ENCODE measurements around the gene PTPN14.
A peak's percentile ranks its signal among the peaks of the same experiment; 100 is the strongest.

The PTPN14 gene

GRCh38 chr1:214550013-214550856, 1.2 kb downstream of the PTPN14 start:
- WGBS, 2 experiments, result 4 to 6% methylated on average over 20 to 24 of the region's 24 CpGs
- H3K27ac ChIP-seq (ENCODE audit: insufficient read depth, low read depth, low read length, poor library complexity, severe bottlenecking), result no peak overlapping the region
- peaks cover 22% of the 10 kb centered on the region for H3K4me1 ChIP-seq (ENCODE audit: control insufficient read depth, insufficient read depth, low read length)
- no peaks in the 10 kb centered on the region for H3K36me3 ChIP-seq (ENCODE audit: control insufficient read depth, insufficient read depth, low read length)
- peaks cover 3% of the 10 kb centered on the region for H3K27me3 ChIP-seq (ENCODE audit: control insufficient read depth, insufficient read depth, low read length, poor library complexity, severe bottlenecking)
- peak overlapping the region; percentile 84 for H3K4me3 ChIP-seq (ENCODE audit: insufficient read depth, low read depth, low read length)
- no peaks in the 10 kb centered on the region for H3K9me3 ChIP-seq (ENCODE audit: control insufficient read depth, low read length)

DNA sequence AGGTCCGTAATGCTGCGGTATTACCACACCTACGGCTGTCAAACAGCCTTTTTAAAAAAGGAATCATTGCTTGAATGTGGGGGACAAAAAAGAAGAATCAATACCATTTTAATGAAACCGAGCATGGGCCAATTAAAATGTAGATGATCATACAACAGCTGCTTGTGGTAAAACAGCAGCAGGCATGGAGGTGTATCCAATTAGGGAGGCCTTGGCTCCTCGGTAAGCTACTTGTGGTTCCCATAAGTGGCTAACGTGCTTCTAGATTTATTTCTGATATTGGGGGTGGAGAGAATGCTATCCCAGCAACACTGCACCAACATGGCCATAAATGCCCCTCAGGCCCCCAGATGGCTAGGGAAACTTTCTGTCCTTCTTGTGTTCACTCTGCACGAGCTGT, 1.8 kb downstream of the PTPN14 start:
- WGBS, 2 experiments, result 67 to 68% methylated on average over 6 to 7 of the region's 7 CpGs
- H3K27me3 ChIP-seq (ENCODE audit: control insufficient read depth, insufficient read depth, low read length, poor library complexity, severe bottlenecking), result peaks cover 3% of the 10 kb centered on the region
- peaks cover 28% of the 10 kb centered on the region for H3K4me1 ChIP-seq (ENCODE audit: control insufficient read depth, insufficient read depth, low read length)
- H3K9me3 ChIP-seq (ENCODE audit: control insufficient read depth, low read length), result no peaks in the 10 kb centered on the region
- no peak overlapping the region for H3K27ac ChIP-seq (ENCODE audit: insufficient read depth, low read depth, low read length, poor library complexity, severe bottlenecking)
- peak overlapping the region; percentile 84 for H3K4me3 ChIP-seq (ENCODE audit: insufficient read depth, low read depth, low read length)
- no peaks in the 10 kb centered on the region for H3K36me3 ChIP-seq (ENCODE audit: control insufficient read depth, insufficient read depth, low read length)

DNA sequence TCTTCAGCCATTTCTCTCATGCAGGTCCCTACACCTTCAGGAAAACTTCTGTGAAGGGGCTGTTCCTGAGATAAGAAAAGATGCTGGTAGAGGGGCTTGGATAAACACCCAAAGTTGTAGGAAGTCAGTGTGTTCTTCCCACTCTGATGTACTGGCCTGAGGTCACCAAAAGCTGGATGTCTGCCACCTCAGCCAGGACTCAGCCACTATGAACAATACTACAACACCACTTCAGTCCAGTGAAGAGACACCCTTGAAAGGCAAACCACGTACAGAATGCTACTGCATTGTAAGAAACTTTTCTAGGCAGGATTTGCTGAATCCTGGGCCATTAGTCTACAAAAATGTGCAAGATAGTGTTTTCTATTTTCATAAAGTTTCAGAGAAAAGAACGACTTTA, 2.4 kb downstream of the PTPN14 start:
- WGBS, 2 experiments, result 74 to 83% methylated on average over 2 of the region's 2 CpGs
- peaks cover 3% of the 10 kb centered on the region for H3K27me3 ChIP-seq (ENCODE audit: control insufficient read depth, insufficient read depth, low read length, poor library complexity, severe bottlenecking)
- no peaks in the 10 kb centered on the region for H3K9me3 ChIP-seq (ENCODE audit: control insufficient read depth, low read length)
- peaks cover 28% of the 10 kb centered on the region for H3K4me1 ChIP-seq (ENCODE audit: control insufficient read depth, insufficient read depth, low read length)
- peak overlapping the region; percentile 84 for H3K4me3 ChIP-seq (ENCODE audit: insufficient read depth, low read depth, low read length)
- no peaks in the 10 kb centered on the region for H3K36me3 ChIP-seq (ENCODE audit: control insufficient read depth, insufficient read depth, low read length)
- no peak overlapping the region for H3K27ac ChIP-seq (ENCODE audit: insufficient read depth, low read depth, low read length, poor library complexity, severe bottlenecking)

DNA sequence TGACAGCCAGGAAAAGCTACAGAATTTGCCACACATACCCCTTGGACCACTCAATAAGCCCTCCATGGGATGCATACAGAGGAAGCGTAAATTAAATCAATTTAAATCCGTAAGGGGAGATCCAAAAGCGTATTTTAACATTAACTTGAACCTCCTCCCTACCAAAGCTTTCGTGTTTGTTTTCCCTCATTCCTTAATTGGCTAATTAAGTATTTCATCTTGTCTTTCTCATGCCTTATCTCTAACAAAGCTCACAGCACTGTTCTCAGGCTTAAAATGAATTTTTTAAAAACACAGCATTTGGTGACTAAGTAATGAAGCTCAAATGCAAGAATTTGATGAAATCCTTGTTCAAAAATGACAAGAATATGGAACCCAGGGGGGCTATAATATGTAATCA, 3.1 kb downstream of the PTPN14 start:
- Histone ChIP-seq H3K27me3 (ENCODE audit: control insufficient read depth, insufficient read depth, low read length, poor library complexity, severe bottlenecking) (peaks cover 3% of the 10 kb centered on the region), H3K9me3 (ENCODE audit: control insufficient read depth, low read length) (no peaks in the 10 kb centered on the region), H3K4me1 (ENCODE audit: control insufficient read depth, insufficient read depth, low read length) (peaks cover 24% of the 10 kb centered on the region), H3K36me3 (ENCODE audit: control insufficient read depth, insufficient read depth, low read length) (no peaks in the 10 kb centered on the region), H3K27ac (ENCODE audit: insufficient read depth, low read depth, low read length, poor library complexity, severe bottlenecking) (no peak overlapping the region), H3K4me3 (ENCODE audit: insufficient read depth, low read depth, low read length) (no peak overlapping the region)
- WGBS, 2 experiments, result 93 to 97% methylated on average over 4 of the region's 4 CpGs

- Histone ChIP-seq H3K27me3 (ENCODE audit: control insufficient read depth, insufficient read depth, low read length, poor library complexity, severe bottlenecking) (peaks cover 3% of the 10 kb centered on the region), H3K4me3 (ENCODE audit: insufficient read depth, low read depth, low read length) (no peak overlapping the region), H3K9me3 (ENCODE audit: control insufficient read depth, low read length) (no peaks in the 10 kb centered on the region), H3K4me1 (ENCODE audit: control insufficient read depth, insufficient read depth, low read length) (peaks cover 23% of the 10 kb centered on the region), H3K36me3 (ENCODE audit: control insufficient read depth, insufficient read depth, low read length) (no peaks in the 10 kb centered on the region), H3K27ac (ENCODE audit: insufficient read depth, low read depth, low read length, poor library complexity, severe bottlenecking) (no peak overlapping the region)
Observed at GRCh38 chr1:214547747-214548146, 3.7 kb downstream of the PTPN14 start.

DNA sequence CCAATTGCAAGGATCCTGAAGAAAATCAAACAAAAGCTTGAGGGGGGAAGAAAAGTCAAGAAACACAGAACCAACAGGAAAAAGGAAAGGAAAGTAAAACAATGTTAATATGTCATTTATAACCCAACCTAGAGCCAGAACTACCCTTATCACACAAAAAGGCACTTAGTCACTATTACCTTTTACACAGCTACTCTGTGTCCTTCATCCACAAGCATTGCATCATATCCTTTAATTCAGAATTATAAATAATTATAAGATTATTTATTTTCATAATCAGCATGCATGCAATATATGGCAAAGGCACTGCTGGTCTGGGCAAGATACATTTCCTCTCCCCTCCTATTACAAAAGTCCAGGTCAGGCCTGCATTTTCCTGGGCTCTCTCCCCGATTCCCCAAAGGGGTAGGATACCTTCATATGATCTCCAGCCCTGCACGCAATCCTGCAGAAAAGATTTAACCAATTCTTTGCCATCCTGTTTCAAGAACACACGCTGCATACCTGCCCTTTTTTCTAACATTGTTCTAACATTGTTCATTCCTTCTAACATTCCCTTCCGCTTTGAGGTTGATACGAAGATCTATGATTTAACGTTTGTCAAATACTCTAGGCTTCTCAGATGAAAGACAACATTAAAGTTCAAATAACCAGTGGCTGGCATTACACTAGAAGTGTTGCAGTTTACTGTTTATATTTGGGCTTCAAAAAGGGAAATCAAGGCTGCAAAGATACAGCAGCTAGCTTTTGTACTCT, 4.3 kb downstream of the PTPN14 start:
- 87 to 91% methylated on average over 6 of the region's 6 CpGs for WGBS, 2 experiments
- no peak overlapping the region for H3K4me3 ChIP-seq (ENCODE audit: insufficient read depth, low read depth, low read length)
- H3K27ac ChIP-seq (ENCODE audit: insufficient read depth, low read depth, low read length, poor library complexity, severe bottlenecking), result no peak overlapping the region
- H3K9me3 ChIP-seq (ENCODE audit: control insufficient read depth, low read length), result no peaks in the 10 kb centered on the region
- peaks cover 3% of the 10 kb centered on the region for H3K27me3 ChIP-seq (ENCODE audit: control insufficient read depth, insufficient read depth, low read length, poor library complexity, severe bottlenecking)
- H3K36me3 ChIP-seq (ENCODE audit: control insufficient read depth, insufficient read depth, low read length), result no peaks in the 10 kb centered on the region
- H3K4me1 ChIP-seq (ENCODE audit: control insufficient read depth, insufficient read depth, low read length), result peaks cover 23% of the 10 kb centered on the region

DNA sequence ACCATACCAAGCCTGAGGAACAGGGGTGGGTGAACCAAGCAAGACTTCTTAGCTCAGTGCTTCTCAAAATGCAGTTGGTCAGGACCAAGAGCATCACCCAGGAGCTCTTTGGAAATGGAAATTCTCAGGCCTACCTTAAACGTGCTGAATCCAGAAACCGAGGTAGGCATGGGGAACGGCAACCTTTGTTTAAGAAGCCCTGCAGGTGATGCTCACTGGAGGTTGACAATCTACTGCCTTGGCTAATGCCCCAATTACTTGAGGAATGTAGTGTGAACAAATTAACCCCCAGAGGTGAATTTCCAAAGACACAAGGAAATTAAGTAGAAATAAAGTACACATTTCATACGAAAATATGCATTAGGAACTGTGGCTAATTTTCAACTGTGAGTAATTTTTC, 5.3 kb downstream of the PTPN14 start:
- H3K4me1 ChIP-seq (ENCODE audit: control insufficient read depth, insufficient read depth, low read length), result peaks cover 23% of the 10 kb centered on the region
- WGBS, 2 experiments, result 82 to 86% methylated on average over 4 of the region's 4 CpGs

DNA sequence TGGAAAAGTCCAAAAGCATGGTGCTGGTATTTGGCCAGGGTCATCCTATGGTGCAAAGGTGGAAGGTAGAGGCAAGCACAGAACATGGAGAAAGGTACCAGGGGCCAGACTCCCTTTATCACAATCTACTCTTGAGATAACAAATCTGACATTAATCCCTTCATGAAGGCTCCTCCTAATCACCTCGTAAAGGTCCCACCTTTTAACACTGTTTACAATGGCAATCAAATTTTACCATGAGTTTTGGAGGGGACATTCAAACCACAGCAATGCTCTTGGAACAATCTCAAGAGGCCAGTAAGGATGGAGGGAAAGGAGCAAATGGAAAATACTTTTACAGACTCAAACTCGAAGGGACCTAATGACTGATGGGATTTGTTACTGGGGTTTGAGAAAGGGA, 6.1 kb downstream of the PTPN14 start:
- Histone ChIP-seq H3K9me3 (ENCODE audit: control insufficient read depth, low read length) (no peaks in the 10 kb centered on the region), H3K4me3 (ENCODE audit: insufficient read depth, low read depth, low read length) (no peak overlapping the region), H3K36me3 (ENCODE audit: control insufficient read depth, insufficient read depth, low read length) (no peaks in the 10 kb centered on the region), H3K27me3 (ENCODE audit: control insufficient read depth, insufficient read depth, low read length, poor library complexity, severe bottlenecking) (no peaks in the 10 kb centered on the region), H3K27ac (ENCODE audit: insufficient read depth, low read depth, low read length, poor library complexity, severe bottlenecking) (no peak overlapping the region), H3K4me1 (ENCODE audit: control insufficient read depth, insufficient read depth, low read length) (peaks cover 23% of the 10 kb centered on the region)
- WGBS, 2 experiments, result 91 to 93% methylated on average over 2 of the region's 2 CpGs

More for the DNA sequence above, 5.3 kb downstream of the PTPN14 start:
- Histone ChIP-seq H3K27me3 (ENCODE audit: control insufficient read depth, insufficient read depth, low read length, poor library complexity, severe bottlenecking) (peaks cover 3% of the 10 kb centered on the region), H3K36me3 (ENCODE audit: control insufficient read depth, insufficient read depth, low read length) (no peaks in the 10 kb centered on the region), H3K9me3 (ENCODE audit: control insufficient read depth, low read length) (no peaks in the 10 kb centered on the region), H3K4me3 (ENCODE audit: insufficient read depth, low read depth, low read length) (no peak overlapping the region), H3K27ac (ENCODE audit: insufficient read depth, low read depth, low read length, poor library complexity, severe bottlenecking) (no peak overlapping the region)

DNA sequence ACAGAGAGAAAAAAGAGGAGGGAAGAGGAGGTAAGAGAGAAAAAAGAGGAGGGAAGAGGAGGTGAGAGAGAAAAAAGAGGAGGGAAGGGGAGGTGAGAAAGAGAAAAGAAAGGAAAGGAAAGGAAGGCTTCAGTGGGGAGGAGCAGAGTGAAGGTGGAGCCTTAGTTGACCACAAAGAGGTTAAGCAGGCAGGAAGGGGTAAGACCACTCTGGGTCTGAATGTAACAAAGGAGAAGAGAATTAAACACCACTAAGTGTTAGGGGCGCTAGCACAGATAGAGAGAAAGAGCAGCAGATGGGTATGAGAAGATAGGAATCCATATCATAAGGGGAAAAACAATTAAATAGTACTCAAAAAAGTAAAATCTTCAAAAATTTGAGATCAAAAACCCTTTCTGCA, 6.6 kb downstream of the PTPN14 start:
- WGBS, 2 experiments, result 67 to 83% methylated on average over 1 of the region's 1 CpG
- Histone ChIP-seq H3K9me3 (ENCODE audit: control insufficient read depth, low read length) (no peaks in the 10 kb centered on the region), H3K4me1 (ENCODE audit: control insufficient read depth, insufficient read depth, low read length) (peaks cover 23% of the 10 kb centered on the region), H3K36me3 (ENCODE audit: control insufficient read depth, insufficient read depth, low read length) (no peaks in the 10 kb centered on the region), H3K27ac (ENCODE audit: insufficient read depth, low read depth, low read length, poor library complexity, severe bottlenecking) (no peak overlapping the region), H3K27me3 (ENCODE audit: control insufficient read depth, insufficient read depth, low read length, poor library complexity, severe bottlenecking) (no peaks in the 10 kb centered on the region), H3K4me3 (ENCODE audit: insufficient read depth, low read depth, low read length) (no peak overlapping the region)
